Endothelial cell (in vitro differentiated cells): ENCODE data around the gene TOM1. TPM values are rescaled to one million over a fixed set of nuclear protein-coding genes. Genes with fewer than 3 reads are reported as not detected.

Source experiments
- DNase-seq: peaks from one replicate; pipeline ENCODE4 v3.0.0; 2021; ENCODE audit warnings: low spot score
- H3K27ac Mint-ChIP-seq: one replicate; pipeline ENCODE4 v1.8.0; 2021; ENCODE audit warnings: mixed read lengths, inconsistent platforms; ENCODE audit not compliant: unreplicated experiment
- H3K27me3 Mint-ChIP-seq: one replicate; pipeline ENCODE4 v1.8.0; 2021; ENCODE audit warnings: mild to moderate bottlenecking, moderate library complexity, mixed read lengths, inconsistent platforms; ENCODE audit not compliant: unreplicated experiment
- H3K36me3 Mint-ChIP-seq: one replicate; pipeline ENCODE4 v1.8.0; 2021; ENCODE audit warnings: mild to moderate bottlenecking, low read depth, mixed read lengths, inconsistent platforms; ENCODE audit not compliant: unreplicated experiment
- H3K4me1 Mint-ChIP-seq: one replicate; pipeline ENCODE4 v1.8.0; 2021; ENCODE audit warnings: mild to moderate bottlenecking, mixed read lengths, inconsistent platforms; ENCODE audit not compliant: unreplicated experiment
- H3K4me3 Mint-ChIP-seq: one replicate; pipeline ENCODE4 v1.8.0; 2021; ENCODE audit warnings: mild to moderate bottlenecking, mixed read lengths, inconsistent platforms; ENCODE audit not compliant: unreplicated experiment
- H3K9me3 Mint-ChIP-seq: one replicate; pipeline ENCODE4 v1.8.0; 2021; ENCODE audit warnings: mixed read lengths, inconsistent platforms; ENCODE audit not compliant: unreplicated experiment
- total RNA-seq: library from RNA; stranded (reverse); fragmentation: NEBNext Ultra II Directional; extraction: Animal tissue kit (Norgen Biotek cat#: 25700); gene quantifications from one replicate; pipeline ENCODE4 v1.2.1, GENCODE V29; 2021; ENCODE audit not compliant: unreplicated experiment
- TF ChIP-seq, protein P1 (sequence below): fragments of 200-600 bp; sonication (generic); IDR thresholded peaks from one replicate; pipeline ENCODE4 v1.5.0; 2021; ENCODE audit warnings: antibody characterized with exemption; ENCODE audit not compliant: unreplicated experiment

Gene TOM1
- total RNA-seq, 1 donor from 2014 or later, result 32.0 TPM

DNA sequence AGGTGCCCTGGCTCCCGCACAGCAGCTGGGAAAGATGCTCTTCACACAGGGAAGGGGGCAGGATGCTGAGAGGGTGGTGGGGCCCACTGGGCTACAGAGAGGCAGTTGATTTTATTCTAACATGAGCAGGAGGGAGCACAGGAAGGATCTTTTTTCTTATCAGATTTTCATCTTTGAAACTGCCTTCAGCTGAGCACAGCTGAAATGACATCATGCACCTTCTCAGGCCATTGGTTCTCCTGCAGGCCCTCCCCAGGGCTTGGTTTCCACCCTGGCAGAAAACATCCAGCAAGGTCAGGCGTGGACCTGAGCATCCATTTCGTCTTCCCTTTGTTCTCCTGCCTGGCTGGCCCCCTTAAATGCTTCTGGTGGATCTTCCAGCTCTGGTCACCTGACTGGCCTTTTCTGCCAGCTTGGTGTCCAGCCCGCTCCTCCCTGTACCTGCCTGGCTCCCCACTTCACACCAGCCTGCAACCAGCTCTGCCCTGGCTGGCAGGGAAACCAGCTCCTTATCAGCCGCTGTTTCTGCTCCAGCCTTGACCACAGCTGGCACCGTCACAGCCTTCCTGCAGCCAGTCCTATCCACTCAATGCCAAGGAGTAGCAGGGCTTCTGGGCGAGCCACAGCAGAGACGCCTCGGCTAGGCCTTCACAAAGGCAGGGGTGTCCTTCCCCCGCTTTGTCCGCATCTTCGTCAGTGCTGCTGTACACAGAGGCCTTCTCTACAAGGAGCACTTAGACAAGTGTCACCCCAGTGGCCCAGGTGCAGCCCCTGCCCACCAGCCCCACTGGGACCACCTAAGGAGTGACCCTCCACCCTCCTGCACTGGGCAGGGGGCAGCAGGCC is 36.5 kb downstream of the TOM1 start:
- no peaks in the 10 kb centered on the region for H3K27me3 Mint-ChIP-seq
- H3K27ac Mint-ChIP-seq, result no peak overlapping the region
- H3K4me1 Mint-ChIP-seq, result peaks cover 4% of the 10 kb centered on the region
- peaks cover 20% of the 10 kb centered on the region for H3K36me3 Mint-ChIP-seq
- peak overlapping the region; percentile 25 for H3K4me3 Mint-ChIP-seq
- DNase-seq, result no peak
- no peaks in the 10 kb centered on the region for H3K9me3 Mint-ChIP-seq
- TF ChIP-seq, protein P1, sequence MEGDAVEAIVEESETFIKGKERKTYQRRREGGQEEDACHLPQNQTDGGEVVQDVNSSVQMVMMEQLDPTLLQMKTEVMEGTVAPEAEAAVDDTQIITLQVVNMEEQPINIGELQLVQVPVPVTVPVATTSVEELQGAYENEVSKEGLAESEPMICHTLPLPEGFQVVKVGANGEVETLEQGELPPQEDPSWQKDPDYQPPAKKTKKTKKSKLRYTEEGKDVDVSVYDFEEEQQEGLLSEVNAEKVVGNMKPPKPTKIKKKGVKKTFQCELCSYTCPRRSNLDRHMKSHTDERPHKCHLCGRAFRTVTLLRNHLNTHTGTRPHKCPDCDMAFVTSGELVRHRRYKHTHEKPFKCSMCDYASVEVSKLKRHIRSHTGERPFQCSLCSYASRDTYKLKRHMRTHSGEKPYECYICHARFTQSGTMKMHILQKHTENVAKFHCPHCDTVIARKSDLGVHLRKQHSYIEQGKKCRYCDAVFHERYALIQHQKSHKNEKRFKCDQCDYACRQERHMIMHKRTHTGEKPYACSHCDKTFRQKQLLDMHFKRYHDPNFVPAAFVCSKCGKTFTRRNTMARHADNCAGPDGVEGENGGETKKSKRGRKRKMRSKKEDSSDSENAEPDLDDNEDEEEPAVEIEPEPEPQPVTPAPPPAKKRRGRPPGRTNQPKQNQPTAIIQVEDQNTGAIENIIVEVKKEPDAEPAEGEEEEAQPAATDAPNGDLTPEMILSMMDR, result no peak

DNA sequence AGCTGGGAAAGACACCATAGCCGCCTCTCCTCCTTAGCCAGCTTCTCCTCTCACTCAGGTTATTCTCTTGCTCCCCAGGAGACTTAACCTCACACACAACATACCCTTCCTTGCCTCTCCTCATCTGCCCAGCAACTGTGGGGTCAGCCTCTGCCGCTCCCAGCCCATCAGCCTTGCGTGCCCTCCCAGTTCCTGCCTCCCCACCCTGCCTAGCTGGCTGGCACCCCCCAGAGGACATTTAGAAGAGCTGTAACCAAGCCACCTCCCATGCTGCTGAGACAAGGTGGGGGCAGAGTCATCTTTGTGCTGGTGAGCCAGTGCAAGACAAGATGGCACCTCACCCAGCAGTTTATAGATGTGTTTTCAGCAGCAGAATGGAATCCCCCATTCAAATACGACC is 38.2 kb downstream of the TOM1 start:
- H3K4me3 Mint-ChIP-seq, result no peak overlapping the region
- H3K27me3 Mint-ChIP-seq, result peaks cover 1% of the 10 kb centered on the region
- no peak for DNase-seq
- peaks cover 12% of the 10 kb centered on the region for H3K36me3 Mint-ChIP-seq
- peak overlapping the region; percentile 24 for H3K27ac Mint-ChIP-seq
- H3K4me1 Mint-ChIP-seq, result peaks cover 4% of the 10 kb centered on the region
- TF ChIP-seq, protein P1, result no peak
- H3K9me3 Mint-ChIP-seq, result no peaks in the 10 kb centered on the region

DNA sequence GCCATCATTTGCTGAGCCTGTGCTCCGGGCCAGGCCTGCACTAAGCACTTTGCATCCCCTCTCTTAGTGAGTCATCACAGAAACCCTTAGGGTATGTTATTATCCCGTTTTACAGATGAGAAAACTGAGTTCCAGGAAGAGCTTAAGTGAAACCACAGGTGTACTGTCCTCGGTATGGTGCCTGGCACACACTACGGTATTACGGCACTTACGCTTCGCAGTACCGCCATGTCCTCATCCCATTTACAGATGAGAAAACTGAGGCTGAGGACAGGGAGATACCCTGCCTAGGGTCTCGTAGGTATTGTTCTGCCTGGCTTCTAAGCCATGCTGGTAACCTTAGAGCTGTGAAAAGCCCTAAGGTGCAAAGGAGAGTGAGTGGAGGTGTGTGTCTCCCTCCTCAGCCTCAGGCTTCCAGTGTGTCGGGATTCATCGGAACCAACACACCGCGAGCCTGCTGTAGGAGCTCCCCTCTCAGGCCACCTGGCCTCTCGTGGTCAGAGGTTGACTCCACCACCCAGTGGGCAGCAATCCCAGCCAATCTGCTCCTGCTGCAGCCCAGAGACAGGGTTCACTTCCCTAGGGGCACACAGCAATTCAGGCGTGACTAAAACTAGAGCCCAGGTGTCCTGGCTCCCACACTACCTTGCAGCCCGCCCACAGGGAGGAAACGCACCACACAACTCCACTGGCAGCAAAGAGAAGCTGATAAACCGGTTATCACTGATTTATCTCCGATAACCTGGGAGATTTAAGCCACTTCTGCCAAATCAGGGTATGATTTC is 41.6 kb downstream of the TOM1 start:
- Mint-ChIP-seq H3K9me3 (no peaks in the 10 kb centered on the region), H3K27ac (no peak overlapping the region), H3K27me3 (peaks cover 1% of the 10 kb centered on the region), H3K4me1 (no peaks in the 10 kb centered on the region), H3K4me3 (no peak overlapping the region), H3K36me3 (peaks cover 9% of the 10 kb centered on the region)
- no peak for DNase-seq
- TF ChIP-seq, protein P1, result no peak

DNA sequence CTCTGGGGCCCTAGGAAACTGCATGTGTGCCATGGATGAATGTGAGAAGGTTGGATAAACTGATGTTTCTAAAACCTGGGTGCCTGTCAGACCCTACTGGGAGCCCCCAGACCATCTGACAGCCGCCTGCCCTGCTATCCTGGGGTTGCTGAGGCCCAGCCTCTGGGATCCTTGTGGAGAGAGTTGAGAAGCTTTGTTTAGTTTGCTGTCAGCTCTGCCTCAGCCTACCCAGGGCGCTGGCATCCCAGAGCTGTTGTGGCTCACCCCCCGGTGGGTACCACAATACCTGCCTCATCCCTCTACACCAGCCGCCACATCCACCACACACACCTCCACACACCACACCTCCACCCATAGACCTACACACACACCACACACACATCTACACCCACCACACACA is 42.7 kb downstream of the TOM1 start:
- TF ChIP-seq, protein P1, result no peak
- peaks cover 3% of the 10 kb centered on the region for H3K27me3 Mint-ChIP-seq
- H3K27ac Mint-ChIP-seq, result no peak overlapping the region
- H3K36me3 Mint-ChIP-seq, result peaks cover 9% of the 10 kb centered on the region
- no peak overlapping the region for H3K4me3 Mint-ChIP-seq
- H3K4me1 Mint-ChIP-seq, result no peaks in the 10 kb centered on the region
- H3K9me3 Mint-ChIP-seq, result no peaks in the 10 kb centered on the region
- DNase-seq, result no peak
